IPS-18a (cell line): ENCODE measurements around the gene RAB11A.

Experiments
- H3K27ac ChIP-seq: one replicate; pipeline ENCODE4 v1.5.1; 2013; ENCODE audit warnings: low read length
- H3K27me3 ChIP-seq: one replicate; pipeline ENCODE4 v1.6.1; 2013; ENCODE audit warnings: mild to moderate bottlenecking, low read length; ENCODE audit not compliant: control insufficient read depth, insufficient read depth
- H3K36me3 ChIP-seq: one replicate; pipeline ENCODE4 v1.6.1; 2013; ENCODE audit warnings: low read depth, low read length; ENCODE audit not compliant: control insufficient read depth
- H3K4me1 ChIP-seq: one replicate; pipeline ENCODE4 v1.6.1; 2013; ENCODE audit warnings: low read depth, low read length; ENCODE audit not compliant: control insufficient read depth
- H3K4me3 ChIP-seq: one replicate; pipeline ENCODE4 v1.5.1; 2013; ENCODE audit warnings: low read length
- H3K9ac ChIP-seq: one replicate; pipeline ENCODE4 v1.6.1; 2013; ENCODE audit warnings: mild to moderate bottlenecking, low read length, moderate library complexity
- H3K9me3 ChIP-seq: one replicate; pipeline ENCODE4 v1.6.1; 2013; ENCODE audit warnings: low read depth, low read length; ENCODE audit not compliant: control insufficient read depth

Gene RAB11A

GRCh38 chr15:65833501-65834205 lies 35.6 kb upstream of the RAB11A start:
- H3K4me1 ChIP-seq = peaks cover 26% of the 10 kb centered on the region
- H3K27me3 ChIP-seq = no peaks in the 10 kb centered on the region
- H3K4me3 ChIP-seq = peak overlapping the region; percentile 11
- peak overlapping the region; percentile 68 for H3K27ac ChIP-seq
- H3K36me3 ChIP-seq = no peaks in the 10 kb centered on the region
- H3K9me3 ChIP-seq = no peaks in the 10 kb centered on the region
- H3K9ac ChIP-seq = peak overlapping the region; percentile 10

DNA sequence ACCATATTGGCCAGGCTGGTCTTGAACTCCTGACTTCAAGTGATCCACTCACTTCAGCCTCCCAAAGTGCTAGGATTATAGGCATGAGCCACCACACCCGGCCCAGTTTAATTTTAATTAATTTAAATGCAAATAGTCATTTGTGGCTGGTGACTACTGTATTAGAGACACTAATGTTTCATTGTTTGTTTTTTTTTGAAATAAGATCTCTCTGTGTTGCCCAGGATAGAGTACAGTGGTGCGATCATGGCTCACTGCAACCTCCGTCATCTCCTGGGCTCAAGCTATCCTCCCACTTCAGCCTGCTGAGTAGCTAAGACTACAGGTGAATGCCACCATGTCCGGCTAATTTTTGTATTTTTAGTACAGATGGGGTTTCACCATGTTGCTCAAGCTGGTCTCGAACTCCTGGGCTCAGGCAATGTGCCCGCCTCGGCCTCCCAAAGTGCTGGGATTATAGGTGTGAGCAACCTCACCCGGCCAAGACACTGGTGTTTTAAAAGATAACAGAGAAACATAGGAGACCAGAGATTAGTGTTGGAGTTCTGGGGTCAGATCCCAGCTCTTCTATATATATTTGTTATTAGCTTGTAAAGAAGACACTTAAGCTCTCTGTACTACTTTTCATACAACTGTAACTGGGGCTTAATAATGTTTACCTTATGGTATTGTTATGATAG lies 34.5 kb upstream of the RAB11A start:
- H3K9ac ChIP-seq = no peak overlapping the region
- no peak overlapping the region for H3K4me3 ChIP-seq
- no peak overlapping the region for H3K27ac ChIP-seq
- H3K36me3 ChIP-seq = no peaks in the 10 kb centered on the region
- no peaks in the 10 kb centered on the region for H3K9me3 ChIP-seq
- no peaks in the 10 kb centered on the region for H3K27me3 ChIP-seq
- peaks cover 23% of the 10 kb centered on the region for H3K4me1 ChIP-seq

GRCh38 chr15:65835447-65835846 lies 33.8 kb upstream of the RAB11A start:
- no peaks in the 10 kb centered on the region for H3K36me3 ChIP-seq
- H3K9me3 ChIP-seq = no peaks in the 10 kb centered on the region
- H3K27me3 ChIP-seq = no peaks in the 10 kb centered on the region
- H3K4me3 ChIP-seq = no peak overlapping the region
- H3K9ac ChIP-seq = no peak overlapping the region
- H3K27ac ChIP-seq = no peak overlapping the region
- peaks cover 23% of the 10 kb centered on the region for H3K4me1 ChIP-seq

DNA sequence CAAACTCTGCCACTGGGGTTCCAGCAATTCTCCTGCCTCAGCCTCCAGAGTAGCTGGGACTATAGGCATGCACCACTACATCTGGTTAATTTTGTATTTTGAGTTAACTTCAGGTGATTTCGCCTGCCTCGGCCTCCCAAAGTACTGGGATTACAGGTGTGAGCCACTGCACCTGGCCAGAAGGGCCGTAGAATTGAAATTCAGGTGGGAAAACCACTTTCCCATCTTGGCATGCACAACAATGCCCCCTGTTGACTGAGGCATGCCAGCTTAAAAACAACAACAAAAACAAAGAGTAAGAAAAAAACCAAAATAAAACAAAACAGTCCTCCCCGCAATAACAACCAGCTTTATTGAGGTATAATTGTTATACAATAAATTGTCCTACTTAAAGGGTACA lies 32.6 kb upstream of the RAB11A start:
- Histone ChIP-seq H3K27me3 (no peaks in the 10 kb centered on the region), H3K4me3 (no peak overlapping the region), H3K9ac (no peak overlapping the region), H3K27ac (no peak overlapping the region), H3K36me3 (no peaks in the 10 kb centered on the region), H3K4me1 (peaks cover 23% of the 10 kb centered on the region), H3K9me3 (no peaks in the 10 kb centered on the region)

GRCh38 chr15:65837301-65838294 lies 31.7 kb upstream of the RAB11A start:
- Histone ChIP-seq H3K9ac (no peak overlapping the region), H3K4me1 (peaks cover 19% of the 10 kb centered on the region), H3K4me3 (no peak overlapping the region), H3K9me3 (no peaks in the 10 kb centered on the region), H3K27me3 (no peaks in the 10 kb centered on the region), H3K27ac (no peak overlapping the region), H3K36me3 (no peaks in the 10 kb centered on the region)

DNA sequence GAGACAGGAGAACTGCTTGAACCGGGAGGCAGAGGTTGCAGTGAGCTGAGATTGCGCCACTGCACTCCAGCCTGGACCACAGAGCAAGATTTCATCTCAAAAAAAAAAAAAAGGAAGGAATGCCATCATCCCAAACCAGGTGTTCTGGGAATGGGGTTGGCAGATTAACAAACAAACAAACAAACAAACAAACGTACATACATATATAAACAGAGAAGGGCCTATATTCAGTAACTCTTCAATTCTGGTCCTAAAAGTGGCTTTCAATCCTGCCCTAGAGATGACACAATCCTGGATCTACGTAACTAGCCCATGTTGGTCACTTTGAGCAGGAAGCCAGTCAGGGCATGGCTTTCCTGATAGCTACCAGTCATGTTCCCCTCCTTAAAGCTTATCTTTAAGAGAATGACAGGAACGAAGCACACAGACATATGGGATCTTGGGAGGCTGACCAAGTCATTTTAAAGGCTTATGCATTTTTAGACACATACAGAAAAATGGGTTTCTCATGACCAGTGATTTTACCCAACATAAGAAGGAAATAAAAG lies 29.9 kb upstream of the RAB11A start:
- H3K27me3 ChIP-seq = no peaks in the 10 kb centered on the region

GRCh38 chr15:65839985-65840384 lies 29.3 kb upstream of the RAB11A start:
- H3K27ac ChIP-seq = no peak overlapping the region
- no peaks in the 10 kb centered on the region for H3K36me3 ChIP-seq
- H3K27me3 ChIP-seq = no peaks in the 10 kb centered on the region
- no peak overlapping the region for H3K4me3 ChIP-seq
- no peaks in the 10 kb centered on the region for H3K9me3 ChIP-seq
- H3K9ac ChIP-seq = no peak overlapping the region
- no peaks in the 10 kb centered on the region for H3K4me1 ChIP-seq

More for the DNA sequence above, 29.9 kb upstream of the RAB11A start:
- Histone ChIP-seq H3K9ac (no peak overlapping the region), H3K9me3 (no peaks in the 10 kb centered on the region), H3K36me3 (no peaks in the 10 kb centered on the region), H3K27ac (no peak overlapping the region), H3K4me1 (peaks cover under 1% of the 10 kb centered on the region), H3K4me3 (no peak overlapping the region)

GRCh38 chr15:65841121-65841930 lies 28.0 kb upstream of the RAB11A start:
- H3K4me3 ChIP-seq = no peak overlapping the region
- H3K9me3 ChIP-seq = no peaks in the 10 kb centered on the region
- H3K27ac ChIP-seq = no peak overlapping the region
- no peaks in the 10 kb centered on the region for H3K36me3 ChIP-seq
- no peaks in the 10 kb centered on the region for H3K4me1 ChIP-seq
- no peaks in the 10 kb centered on the region for H3K27me3 ChIP-seq
- no peak overlapping the region for H3K9ac ChIP-seq

- Histone ChIP-seq H3K9ac (no peak overlapping the region), H3K27ac (no peak overlapping the region)
Observed at GRCh38 chr15:65845826-65846519, 23.3 kb upstream of the RAB11A start.

GRCh38 chr15:65847989-65848388 lies 21.3 kb upstream of the RAB11A start:
- Histone ChIP-seq H3K9me3 (no peaks in the 10 kb centered on the region), H3K4me1 (no peaks in the 10 kb centered on the region), H3K36me3 (no peaks in the 10 kb centered on the region), H3K27ac (no peak overlapping the region), H3K4me3 (no peak overlapping the region), H3K27me3 (no peaks in the 10 kb centered on the region), H3K9ac (no peak overlapping the region)

More at GRCh38 chr15:65845826-65846519, 23.3 kb upstream of the RAB11A start:
- Histone ChIP-seq H3K9me3 (no peaks in the 10 kb centered on the region), H3K36me3 (no peaks in the 10 kb centered on the region), H3K27me3 (no peaks in the 10 kb centered on the region), H3K4me3 (no peak overlapping the region), H3K4me1 (no peaks in the 10 kb centered on the region)
